ENCODE measurements around the gene AKAP9.
"Not testable (repeated sequence)": the region's sequence is repeated elsewhere in the genome, so short reads cannot be mapped to it uniquely, and the experiment has no call there.

AKAP9 gene

GRCh38 chr7:91946549-91946948, 5.9 kb downstream of the AKAP9 start:
- no peak for DNase-seq (ENCODE audit: low read depth)

- DNase-seq (ENCODE audit: low read depth) = no peak
These were observed 7.3 kb downstream of the AKAP9 start for GRCh38 chr7:91947948-91948347.

- DNase-seq (ENCODE audit: low read depth) = no peak
These were observed 8.8 kb downstream of the AKAP9 start for GRCh38 chr7:91949221-91950009.

- no peak for DNase-seq (ENCODE audit: low read depth)
These were observed 13.0 kb downstream of the AKAP9 start for GRCh38 chr7:91953618-91954017.

GRCh38 chr7:91956464-91956863, 15.8 kb downstream of the AKAP9 start:
- not testable (repeated sequence) for DNase-seq (ENCODE audit: low read depth)

GRCh38 chr7:91957232-91957631, 16.6 kb downstream of the AKAP9 start:
- no peak for DNase-seq (ENCODE audit: low read depth)

- no peak for DNase-seq (ENCODE audit: low read depth)
These were observed 17.2 kb downstream of the AKAP9 start for GRCh38 chr7:91957823-91958222.

- no peak for DNase-seq (ENCODE audit: low read depth)
These were observed 18.4 kb downstream of the AKAP9 start for GRCh38 chr7:91959023-91959422.

- no peak for DNase-seq (ENCODE audit: low read depth)
These were observed 21.2 kb downstream of the AKAP9 start for GRCh38 chr7:91961816-91962215.

- DNase-seq (ENCODE audit: low read depth) = no peak
These were observed 21.8 kb downstream of the AKAP9 start for GRCh38 chr7:91962419-91962818.

GRCh38 chr7:91967513-91967912, 26.9 kb downstream of the AKAP9 start:
- not testable (repeated sequence) for DNase-seq (ENCODE audit: low read depth)

- no peak for DNase-seq (ENCODE audit: low read depth)
These were observed 33.0 kb downstream of the AKAP9 start for GRCh38 chr7:91973639-91974038.

- no peak for DNase-seq (ENCODE audit: low read depth)
These were observed 33.4 kb downstream of the AKAP9 start for GRCh38 chr7:91974066-91974465.

GRCh38 chr7:91976743-91977142, 36.1 kb downstream of the AKAP9 start:
- DNase-seq (ENCODE audit: low read depth) = no peak

- no peak for DNase-seq (ENCODE audit: low read depth)
These were observed 38.9 kb downstream of the AKAP9 start for GRCh38 chr7:91979590-91979989.

- not testable (repeated sequence) for DNase-seq (ENCODE audit: low read depth)
These were observed 41.7 kb downstream of the AKAP9 start for GRCh38 chr7:91982352-91982751.

GRCh38 chr7:91988213-91988612, 47.6 kb downstream of the AKAP9 start:
- no peak for DNase-seq (ENCODE audit: low read depth)

- DNase-seq (ENCODE audit: low read depth) = no peak
These were observed 53.3 kb downstream of the AKAP9 start for GRCh38 chr7:91993976-91994375.

- DNase-seq (ENCODE audit: low read depth) = no peak
These were observed 54.9 kb downstream of the AKAP9 start for GRCh38 chr7:91995391-91996105.

GRCh38 chr7:91999631-92000565, 59.2 kb downstream of the AKAP9 start:
- DNase-seq (ENCODE audit: low read depth) = no peak

GRCh38 chr7:92002720-92003119, 62.1 kb downstream of the AKAP9 start:
- DNase-seq (ENCODE audit: low read depth) = no peak

- DNase-seq (ENCODE audit: low read depth) = no peak
These were observed 65.4 kb downstream of the AKAP9 start for GRCh38 chr7:92006046-92006445.
